ENCODE results near the gene PRPSAP1.
A peak's percentile ranks its signal among the peaks of the same experiment; 100 is the strongest.

Gene PRPSAP1, protein sequence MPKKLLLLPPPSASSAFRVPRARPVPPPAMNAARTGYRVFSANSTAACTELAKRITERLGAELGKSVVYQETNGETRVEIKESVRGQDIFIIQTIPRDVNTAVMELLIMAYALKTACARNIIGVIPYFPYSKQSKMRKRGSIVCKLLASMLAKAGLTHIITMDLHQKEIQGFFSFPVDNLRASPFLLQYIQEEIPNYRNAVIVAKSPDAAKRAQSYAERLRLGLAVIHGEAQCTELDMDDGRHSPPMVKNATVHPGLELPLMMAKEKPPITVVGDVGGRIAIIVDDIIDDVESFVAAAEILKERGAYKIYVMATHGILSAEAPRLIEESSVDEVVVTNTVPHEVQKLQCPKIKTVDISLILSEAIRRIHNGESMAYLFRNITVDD

DNA sequence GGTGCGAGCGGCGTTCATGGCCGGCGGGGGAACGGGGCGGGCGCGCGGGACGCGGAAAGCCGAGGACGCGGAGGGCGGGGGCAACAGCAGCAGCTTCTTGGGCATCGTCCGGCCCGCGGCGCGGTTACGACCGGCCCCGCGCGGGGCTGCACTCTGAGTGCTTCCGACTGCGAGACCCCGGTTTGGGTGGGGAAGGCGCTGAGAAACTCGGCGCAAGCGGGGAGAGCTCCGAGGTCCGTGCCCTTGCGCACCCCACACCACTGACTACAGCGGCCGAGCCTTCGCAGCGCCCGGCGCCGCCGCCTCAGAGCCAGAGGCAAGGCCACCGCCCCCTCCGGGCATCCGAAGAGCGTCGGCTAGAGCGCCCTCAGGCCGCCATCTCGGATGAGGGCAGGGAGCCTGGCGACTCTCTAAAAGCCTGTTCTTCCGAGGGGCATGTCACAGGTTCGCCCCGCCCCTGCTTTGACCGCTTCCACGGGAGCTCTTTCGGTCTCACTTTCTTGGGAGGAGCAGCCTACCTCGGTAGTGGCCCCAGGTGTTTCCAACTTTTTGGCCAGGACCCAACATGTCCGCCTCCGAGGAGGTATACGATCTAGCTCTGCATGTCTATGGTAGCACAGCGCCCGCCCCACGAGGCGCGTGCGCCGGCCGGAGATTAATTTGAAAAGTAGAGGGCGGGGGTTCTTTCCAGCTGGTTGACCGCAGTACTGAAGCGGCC, at the start of gene PRPSAP1:
Gene PRPSAP1 (minus strand): TSS at position 318 of the 718 bp plus-strand sequence. CDS start 213 bp downstream, at position 105.
- DNase-seq = peak; percentile 89

DNA sequence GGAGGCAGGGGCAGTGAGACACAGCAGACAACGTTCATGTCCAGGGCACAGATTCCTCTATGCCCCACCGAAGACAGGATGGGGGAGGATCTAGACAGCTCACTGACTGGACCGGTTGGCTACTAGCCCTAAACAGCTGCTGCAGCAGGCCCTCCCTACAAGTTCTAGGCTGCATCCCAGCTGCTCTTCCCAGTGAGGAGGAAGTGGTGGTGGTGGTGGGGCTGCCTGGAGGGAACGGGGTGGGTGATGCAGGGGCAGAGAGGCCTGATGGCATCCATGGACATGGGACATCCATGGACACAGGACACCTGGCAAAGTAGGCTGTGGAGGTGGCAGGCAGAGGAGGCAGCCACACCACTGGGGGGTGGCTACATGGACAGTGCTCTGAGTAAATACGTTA, 49.0 kb upstream of the PRPSAP1 start:
- DNase-seq = no peak

DNA sequence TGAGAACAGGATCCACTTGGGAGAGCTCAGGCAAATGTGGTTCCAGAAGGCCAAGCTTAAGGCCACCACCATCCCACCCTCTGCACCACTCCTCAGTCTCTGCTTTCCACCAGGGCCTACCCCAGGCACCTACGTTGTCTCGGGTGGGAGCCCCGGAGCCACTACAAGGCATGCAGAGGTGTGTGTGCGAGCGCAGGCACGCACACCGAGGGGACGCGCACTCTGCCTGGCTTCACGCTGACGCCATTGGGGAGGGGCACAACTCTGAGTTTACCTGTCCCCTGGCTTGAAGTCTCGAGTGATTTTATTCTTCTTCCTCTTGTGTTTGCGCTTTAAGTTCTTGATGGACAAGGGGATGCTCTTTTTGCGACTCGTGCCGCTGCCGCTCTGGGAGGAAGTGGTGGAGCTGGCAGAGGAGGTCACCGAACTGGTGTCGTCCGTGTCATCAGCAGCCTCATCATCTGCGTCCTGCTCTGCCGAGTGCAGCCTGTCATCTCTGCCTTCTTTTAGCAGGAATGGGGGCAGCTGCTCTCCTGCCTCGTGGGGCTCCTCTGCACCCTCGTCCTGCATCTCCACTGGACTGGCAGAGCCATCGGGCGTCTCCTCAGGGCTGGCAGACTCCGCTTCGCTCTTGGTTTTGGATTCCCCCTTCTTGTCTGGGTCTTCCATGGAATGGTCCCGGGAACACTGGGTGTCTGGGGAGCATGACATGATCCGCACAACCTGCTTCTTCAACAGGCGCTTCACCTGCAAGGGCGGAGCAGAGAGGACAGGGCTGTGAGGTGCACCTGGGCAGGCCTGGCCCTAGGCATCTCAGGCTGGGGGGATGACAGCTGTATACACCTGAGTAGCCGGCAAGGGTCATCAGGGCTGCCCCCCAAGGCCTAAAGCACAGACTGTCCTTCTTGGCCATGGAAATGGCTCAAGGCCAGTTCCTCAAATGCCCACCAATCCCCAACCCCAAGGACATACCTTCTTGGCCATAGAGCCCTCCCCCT, 45.8 kb upstream of the PRPSAP1 start:
- DNase-seq = no peak

GRCh38 chr17:76398523-76399174, 44.9 kb upstream of the PRPSAP1 start:
- no peak for DNase-seq

GRCh38 chr17:76397687-76398522, 44.2 kb upstream of the PRPSAP1 start:
- peak; percentile 32 for DNase-seq

- no peak for DNase-seq
These were observed 43.5 kb upstream of the PRPSAP1 start for GRCh38 chr17:76397184-76397583.

DNA sequence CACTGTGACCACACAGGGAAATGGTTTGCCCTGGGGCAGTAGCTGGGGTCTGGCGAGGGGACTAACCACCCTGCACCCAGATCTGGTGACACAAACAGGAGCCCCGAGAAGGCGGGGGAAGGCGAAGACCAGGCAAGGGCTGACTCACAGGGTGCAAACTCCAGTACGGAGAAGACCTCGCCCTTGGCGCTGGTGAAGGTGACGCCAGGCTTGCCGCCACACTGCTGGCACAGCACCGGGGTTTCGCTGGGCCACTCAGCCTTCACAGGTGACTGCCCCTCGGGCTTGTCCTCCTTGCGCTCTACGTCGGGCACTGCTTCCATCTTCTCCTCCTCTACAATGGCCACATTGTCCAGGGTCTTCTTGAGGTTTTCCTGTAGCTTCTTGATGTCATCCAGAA, 42.3 kb upstream of the PRPSAP1 start:
- DNase-seq = no peak

DNA sequence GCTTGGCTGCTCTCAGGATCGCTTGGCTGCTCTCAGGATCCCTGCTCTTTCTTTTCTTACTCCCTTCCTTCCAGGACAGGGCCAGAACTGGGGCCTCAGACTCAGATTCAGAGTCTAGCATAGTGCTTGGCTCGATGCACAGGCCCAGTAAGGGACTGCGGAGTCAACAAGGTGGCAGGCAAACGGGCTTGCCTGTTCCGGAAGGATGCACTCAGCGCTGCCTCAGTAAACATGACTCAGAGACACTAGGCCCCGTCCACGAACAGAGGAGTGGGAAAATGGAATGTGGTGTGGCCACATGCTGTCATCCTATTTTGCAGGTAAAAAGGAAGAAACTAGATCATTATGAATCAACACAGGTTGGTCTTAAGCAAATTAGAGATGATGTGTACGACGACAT, 40.5 kb upstream of the PRPSAP1 start:
- no peak for DNase-seq

DNA sequence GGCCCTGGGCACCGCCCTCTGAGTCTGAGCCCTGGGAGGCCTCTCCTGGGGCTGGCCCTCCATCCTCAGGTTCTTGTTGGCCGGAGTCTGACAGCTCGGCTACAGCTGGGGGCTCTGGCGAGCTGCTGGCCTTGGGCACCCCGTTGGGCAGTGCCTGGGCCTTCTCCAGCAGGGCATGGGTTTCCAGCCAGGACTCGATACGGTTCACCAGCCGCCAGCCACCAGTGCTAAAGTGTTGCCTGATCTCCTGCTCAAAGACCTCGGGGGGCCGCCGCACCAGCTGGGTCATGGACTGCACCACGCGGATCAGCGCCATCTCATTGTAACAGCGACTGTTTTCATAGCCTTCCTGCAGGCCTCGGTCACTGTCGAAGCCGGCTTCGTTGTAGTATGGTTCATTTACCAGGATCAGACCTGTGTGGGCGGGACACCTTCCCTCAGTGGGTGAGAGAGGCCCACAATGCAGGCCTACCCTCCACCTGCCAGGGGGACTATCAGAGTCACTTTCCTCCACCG, 37.5 kb upstream of the PRPSAP1 start:
- DNase-seq = no peak

DNA sequence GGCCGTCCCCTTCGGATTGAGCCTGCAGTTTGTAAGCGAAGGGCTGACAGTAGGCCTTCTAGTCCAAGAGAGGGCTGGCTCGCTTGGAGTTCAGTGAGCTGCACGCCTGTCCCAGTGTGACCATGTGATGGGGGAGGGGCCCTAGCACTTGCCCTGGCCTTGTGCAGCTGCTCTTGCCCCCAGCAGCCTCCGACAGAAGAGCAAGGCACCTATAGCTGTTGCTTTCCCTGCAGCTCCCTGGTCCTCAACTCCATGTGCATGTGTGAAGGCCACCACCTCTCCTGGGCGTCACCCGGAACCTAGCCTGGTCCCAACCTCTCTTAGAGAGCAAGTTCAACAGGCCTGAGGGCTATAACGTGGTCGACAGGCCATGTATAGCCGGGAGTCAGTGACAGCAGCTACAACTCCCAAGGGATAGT, 36.3 kb upstream of the PRPSAP1 start:
- no peak for DNase-seq

- DNase-seq = no peak
These were observed 35.5 kb upstream of the PRPSAP1 start for GRCh38 chr17:76388966-76389888.

GRCh38 chr17:76386966-76387765, 33.5 kb upstream of the PRPSAP1 start:
- no peak for DNase-seq

GRCh38 chr17:76385892-76386786, 32.4 kb upstream of the PRPSAP1 start:
- DNase-seq = peak; percentile 18

GRCh38 chr17:76384987-76385891, 31.5 kb upstream of the PRPSAP1 start:
- DNase-seq = no peak

DNA sequence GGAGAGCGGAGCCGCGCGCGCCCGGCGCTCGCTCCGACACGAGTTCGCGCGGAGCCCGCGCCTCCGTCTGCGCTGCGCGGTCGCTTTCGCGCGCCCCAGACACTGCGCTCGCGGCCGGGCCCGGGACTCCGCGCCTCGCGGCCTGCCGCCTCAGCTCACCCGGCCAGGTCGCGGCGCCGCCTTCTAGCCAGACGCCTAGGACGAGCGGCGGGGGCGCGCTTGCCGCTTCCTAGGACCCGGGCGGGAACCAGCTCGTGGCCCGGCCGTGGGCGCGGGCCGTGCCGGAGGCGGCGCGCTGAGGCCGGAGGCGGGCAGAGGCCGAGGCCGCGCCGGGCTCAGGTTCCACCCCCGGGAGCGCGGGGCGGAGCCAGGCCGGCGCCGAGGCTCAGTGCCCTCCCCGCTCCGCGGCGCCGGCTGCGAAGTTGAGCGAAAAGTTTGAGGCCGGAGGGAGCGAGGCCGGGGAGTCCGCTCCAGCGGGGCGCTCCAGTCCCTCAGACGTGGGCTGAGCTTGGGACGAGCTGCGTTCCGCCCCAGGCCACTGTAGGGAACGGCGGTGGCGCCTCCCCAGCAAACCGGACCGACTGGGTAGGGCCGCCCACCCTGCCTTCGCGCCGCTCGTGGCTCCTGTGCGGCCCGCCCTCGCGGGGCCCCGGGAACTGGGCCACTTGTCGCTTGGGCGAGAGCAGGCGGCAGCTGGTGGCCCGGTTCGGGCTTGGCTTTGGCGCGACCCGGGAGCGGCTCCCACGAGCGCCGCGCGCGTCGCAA, 30.7 kb upstream of the PRPSAP1 start, which contains the start of gene SPHK1:
Gene SPHK1 (plus strand): TSS at position 388 of the 765 bp plus-strand sequence. CDS start 1,036 bp downstream, outside the sequence.
- DNase-seq = peak; percentile 37

All from NCI-H446 treated with DMSO at 0.1 percent for 48 hours (cell line).